ENCODE data around the gene FRMD1. TPM values are rescaled to one million over a fixed set of nuclear protein-coding genes. Genes with fewer than 3 reads are reported as not detected.

FRMD1 gene
- total and polyA plus RNA-seq, 2 donors (not counting 3 experiments of a cell fraction or from before 2014, with no cell fraction given): not detected

DNA sequence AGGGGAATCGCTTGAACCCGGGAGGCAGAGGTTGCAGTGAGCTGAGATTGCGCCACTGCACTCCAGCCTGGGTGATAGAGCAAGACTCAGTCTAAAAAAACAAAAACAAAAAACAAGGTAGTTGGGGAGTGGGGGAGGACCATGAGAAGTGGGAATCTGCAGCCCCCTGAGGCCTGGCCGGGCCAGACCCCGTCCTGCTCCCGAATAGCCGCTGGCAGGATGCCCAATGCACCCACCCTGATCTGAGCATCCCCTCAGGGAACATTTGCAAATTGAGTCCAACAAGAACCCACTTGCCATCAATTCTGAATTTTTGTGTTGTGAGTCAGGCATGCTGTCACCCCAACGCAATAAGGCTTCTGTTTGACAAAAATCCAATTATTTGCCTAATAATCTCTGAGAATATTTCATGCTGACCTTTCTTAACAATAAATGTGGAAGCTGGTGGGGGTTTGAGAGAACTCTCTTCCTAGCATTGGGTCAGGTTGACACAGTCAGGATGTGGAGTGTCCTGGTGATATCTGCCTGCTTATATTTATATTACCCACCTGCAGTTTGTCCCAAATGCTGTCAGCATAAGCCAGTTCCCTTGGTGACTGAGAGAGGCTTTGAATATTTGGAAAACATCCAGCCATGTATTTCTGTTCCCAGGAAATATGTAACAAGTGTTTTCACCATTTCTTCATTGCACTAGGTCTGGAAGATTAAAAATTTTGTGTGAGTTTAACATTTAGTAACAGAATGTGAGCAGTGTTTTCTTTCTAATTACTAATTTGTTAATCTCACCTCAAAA, 28.4 kb upstream of the FRMD1 start:
- TF ChIP-seq MYC (IDR thresholded peaks at IDR 0.05; ENCODE audit: low read depth, low read length): no peak
- TF ChIP-seq FOS (IDR thresholded peaks at IDR 0.05; ENCODE audit: borderline replicate concordance, insufficient read depth, low read length): no peak
- no peak for TF ChIP-seq JUN (IDR thresholded peaks at IDR 0.05; ENCODE audit: borderline replicate concordance, insufficient read depth, insufficient read length, low read depth)
- TF ChIP-seq CTCF (IDR thresholded peaks at IDR 0.05; ENCODE audit: extremely low read depth in 1 of 2, insufficient read depth in 1 of 2, low read depth in 1 of 2, low read length in 2 of 2): no peak
- BruUV-seq (replicated peaks): no TSS peak
- Histone ChIP-seq H3K79me2 (ENCODE audit: control insufficient read depth, insufficient read depth, low read length) (no peaks in the 10 kb centered on the region), H3K4me1 (ENCODE audit: control insufficient read depth, extremely low read depth, insufficient read depth, low read length) (no peaks in the 10 kb centered on the region), H3K36me3 (ENCODE audit: control insufficient read depth in 2 of 2, extremely low read depth in 1 of 2, insufficient read depth in 2 of 2, low read length in 2 of 2) (no peaks in the 10 kb centered on the region), H4K20me1 (replicated peaks; ENCODE audit: control insufficient read depth, extremely low read depth, insufficient read depth, low read length) (no peaks in the 10 kb centered on the region), H3K4me3 (replicated peaks in 1 of 3; ENCODE audit: insufficient read depth in 1 of 3, low read depth in 1 of 3, low read length in 3 of 3) (no peak overlapping the region), H3K9ac (replicated peaks; ENCODE audit: extremely low read depth, insufficient read depth, low read length) (no peak overlapping the region), H2AFZ (ENCODE audit: low read depth, low read length) (no peak overlapping the region), H3K4me2 (ENCODE audit: insufficient read depth, low read length) (no peak overlapping the region), H3K27me3 (ENCODE audit: control insufficient read depth in 2 of 2, insufficient read depth in 2 of 2, low read length in 2 of 2) (peaks cover 0 to 3% of the 10 kb centered on the region in 2 experiments), H3K9me3 (replicated peaks; ENCODE audit: control insufficient read depth, insufficient read depth, low read length) (no peaks in the 10 kb centered on the region), H3K9me1 (replicated peaks; ENCODE audit: control insufficient read depth, extremely low read depth, insufficient read depth, low read length) (no peaks in the 10 kb centered on the region), H3K27ac (ENCODE audit: insufficient read depth, low read depth, low read length) (no peak overlapping the region)
- intact Hi-C loops (cut with micrococcal nuclease): no loop called here
- ChIA-PET CTCF (no interaction called here), POLR2A (no interaction called here)
- dilution Hi-C loops (cut with MboI; ENCODE audit: extremely low pct_ligation_motif_present, low sequenced_read_pairs): no loop called here
- DNase-seq (ENCODE audit: low read depth, low spot score) (no peak), FAIRE-seq (no peak)

DNA sequence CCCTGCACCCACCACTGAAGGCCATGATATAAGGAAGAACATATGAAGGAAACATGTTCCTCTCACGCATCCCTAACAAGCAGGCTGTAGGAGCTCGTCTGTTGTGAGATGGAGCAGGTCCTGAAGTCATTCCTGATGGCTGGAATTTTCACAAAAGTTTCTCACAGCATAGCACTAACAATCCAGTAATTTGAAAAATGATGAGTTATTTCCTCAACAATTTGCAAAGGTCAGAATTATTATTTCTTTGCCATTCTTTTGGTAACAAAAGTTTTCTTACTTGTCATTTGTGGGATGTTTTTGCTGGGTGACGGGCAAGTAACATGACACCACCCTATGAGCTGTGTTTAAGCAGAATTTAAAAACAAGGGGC, 27.6 kb upstream of the FRMD1 start:
- Histone ChIP-seq H2AFZ (ENCODE audit: low read depth, low read length) (no peak overlapping the region), H3K9me3 (replicated peaks; ENCODE audit: control insufficient read depth, insufficient read depth, low read length) (no peaks in the 10 kb centered on the region), H3K79me2 (ENCODE audit: control insufficient read depth, insufficient read depth, low read length) (no peaks in the 10 kb centered on the region), H3K4me1 (ENCODE audit: control insufficient read depth, extremely low read depth, insufficient read depth, low read length) (no peaks in the 10 kb centered on the region), H3K27ac (ENCODE audit: insufficient read depth, low read depth, low read length) (no peak overlapping the region), H4K20me1 (replicated peaks; ENCODE audit: control insufficient read depth, extremely low read depth, insufficient read depth, low read length) (no peaks in the 10 kb centered on the region), H3K9ac (replicated peaks; ENCODE audit: extremely low read depth, insufficient read depth, low read length) (no peak overlapping the region), H3K4me3 (replicated peaks in 1 of 3; ENCODE audit: insufficient read depth in 1 of 3, low read depth in 1 of 3, low read length in 3 of 3) (no peak overlapping the region), H3K9me1 (replicated peaks; ENCODE audit: control insufficient read depth, extremely low read depth, insufficient read depth, low read length) (no peaks in the 10 kb centered on the region), H3K4me2 (ENCODE audit: insufficient read depth, low read length) (no peak overlapping the region), H3K36me3 (ENCODE audit: control insufficient read depth in 2 of 2, extremely low read depth in 1 of 2, insufficient read depth in 2 of 2, low read length in 2 of 2) (no peaks in the 10 kb centered on the region), H3K27me3 (ENCODE audit: control insufficient read depth in 2 of 2, insufficient read depth in 2 of 2, low read length in 2 of 2) (peaks cover 0 to 10% of the 10 kb centered on the region in 2 experiments)
- TF ChIP-seq MAX (IDR thresholded peaks at IDR 0.05; ENCODE audit: insufficient read depth, insufficient read length) (no peak), GATA2 (IDR thresholded peaks at IDR 0.05; ENCODE audit: insufficient read depth, insufficient read length, low read depth, low read length) (no peak), POLR2A (IDR thresholded peaks at IDR 0.05; ENCODE audit: low read depth, low read length) (no peak), MYC (IDR thresholded peaks at IDR 0.05; ENCODE audit: low read depth, low read length) (no peak), EZH2 (IDR thresholded peaks at IDR 0.05; ENCODE audit: borderline replicate concordance, low read depth, low read length, severe bottlenecking) (no peak), JUN (IDR thresholded peaks at IDR 0.05; ENCODE audit: borderline replicate concordance, insufficient read depth, insufficient read length, low read depth) (no peak), FOS (IDR thresholded peaks at IDR 0.05; ENCODE audit: borderline replicate concordance, insufficient read depth, low read length) (no peak), CTCF (IDR thresholded peaks at IDR 0.05; ENCODE audit: extremely low read depth in 1 of 2, insufficient read depth in 1 of 2, low read depth in 1 of 2, low read length in 2 of 2) (no peak), POLR2AphosphoS5 (IDR thresholded peaks at IDR 0.05; ENCODE audit: insufficient read depth, low read depth, low read length) (no peak)
- BruUV-seq (replicated peaks): no TSS peak
- FAIRE-seq (no peak), DNase-seq (ENCODE audit: low read depth, low spot score) (no peak)
- dilution Hi-C loops (cut with MboI; ENCODE audit: extremely low pct_ligation_motif_present, low sequenced_read_pairs) (no loop called here), intact Hi-C loops (cut with micrococcal nuclease) (no loop called here)
- CTCF ChIA-PET: no interaction called here
- POLR2A ChIA-PET: no interaction called here
